ENCODE data around the gene KLK11. TPM values are rescaled to one million over a fixed set of nuclear protein-coding genes. Genes with fewer than 3 reads are reported as not detected.
A peak's percentile ranks its signal among the peaks of the same experiment; 100 is the strongest.

Gene KLK11
- total RNA-seq, 1 experiment from 2014 or later: not detected

GRCh38 chr19:51020988-51021651 lies 5.3 kb downstream of the KLK11 start:
- peak; percentile 74 for DNase-seq
- Histone ChIP-seq H3K36me3 (replicated peaks; ENCODE audit: control insufficient read depth, insufficient read depth, low read length) (no peaks in the 10 kb centered on the region), H3K4me3 (ENCODE audit: insufficient read depth, low read depth, low read length) (no peak overlapping the region), H3K27me3 (ENCODE audit: control insufficient read depth, insufficient read depth, low read length) (peaks cover 28% of the 10 kb centered on the region)

DNA sequence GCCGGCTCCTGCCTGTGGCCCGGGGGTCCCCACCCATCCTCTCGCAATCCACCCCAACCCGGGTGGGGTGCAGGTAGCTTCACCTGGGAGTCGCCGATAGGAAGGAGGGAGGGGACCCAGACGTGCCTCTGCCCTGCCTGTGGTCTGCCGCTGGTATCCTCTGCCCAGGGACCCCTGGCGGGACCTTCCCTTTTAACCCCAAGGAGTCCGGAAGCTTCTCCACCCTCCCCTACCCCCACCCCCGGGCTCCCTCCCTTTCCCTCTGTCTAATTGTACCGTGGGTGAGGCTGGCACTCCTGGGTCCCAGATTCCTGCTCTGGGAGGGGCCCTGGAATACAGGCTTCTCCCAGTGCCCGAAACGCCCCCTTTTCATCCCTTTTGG lies 6.9 kb downstream of the KLK11 start, which contains the start of gene KLK10:
KLK10 (minus strand) TSS at position 166 of the 382 bp plus-strand sequence. CDS start 579 bp downstream, outside the sequence.
- Histone ChIP-seq H3K27me3 (ENCODE audit: control insufficient read depth, insufficient read depth, low read length) (peaks cover 29% of the 10 kb centered on the region), H3K36me3 (replicated peaks; ENCODE audit: control insufficient read depth, insufficient read depth, low read length) (no peaks in the 10 kb centered on the region), H3K4me3 (ENCODE audit: insufficient read depth, low read depth, low read length) (peak within 1 kb of the TSS; percentile 57)
- peak; percentile 78 for DNase-seq

GRCh38 chr19:51018745-51019543 lies 7.5 kb downstream of the KLK11 start:
- Histone ChIP-seq H3K36me3 (replicated peaks; ENCODE audit: control insufficient read depth, insufficient read depth, low read length) (no peaks in the 10 kb centered on the region), H3K4me3 (ENCODE audit: insufficient read depth, low read depth, low read length) (peak overlapping the region; percentile 57), H3K27me3 (ENCODE audit: control insufficient read depth, insufficient read depth, low read length) (peaks cover 31% of the 10 kb centered on the region)
- DNase-seq: peak; percentile 90

DNA sequence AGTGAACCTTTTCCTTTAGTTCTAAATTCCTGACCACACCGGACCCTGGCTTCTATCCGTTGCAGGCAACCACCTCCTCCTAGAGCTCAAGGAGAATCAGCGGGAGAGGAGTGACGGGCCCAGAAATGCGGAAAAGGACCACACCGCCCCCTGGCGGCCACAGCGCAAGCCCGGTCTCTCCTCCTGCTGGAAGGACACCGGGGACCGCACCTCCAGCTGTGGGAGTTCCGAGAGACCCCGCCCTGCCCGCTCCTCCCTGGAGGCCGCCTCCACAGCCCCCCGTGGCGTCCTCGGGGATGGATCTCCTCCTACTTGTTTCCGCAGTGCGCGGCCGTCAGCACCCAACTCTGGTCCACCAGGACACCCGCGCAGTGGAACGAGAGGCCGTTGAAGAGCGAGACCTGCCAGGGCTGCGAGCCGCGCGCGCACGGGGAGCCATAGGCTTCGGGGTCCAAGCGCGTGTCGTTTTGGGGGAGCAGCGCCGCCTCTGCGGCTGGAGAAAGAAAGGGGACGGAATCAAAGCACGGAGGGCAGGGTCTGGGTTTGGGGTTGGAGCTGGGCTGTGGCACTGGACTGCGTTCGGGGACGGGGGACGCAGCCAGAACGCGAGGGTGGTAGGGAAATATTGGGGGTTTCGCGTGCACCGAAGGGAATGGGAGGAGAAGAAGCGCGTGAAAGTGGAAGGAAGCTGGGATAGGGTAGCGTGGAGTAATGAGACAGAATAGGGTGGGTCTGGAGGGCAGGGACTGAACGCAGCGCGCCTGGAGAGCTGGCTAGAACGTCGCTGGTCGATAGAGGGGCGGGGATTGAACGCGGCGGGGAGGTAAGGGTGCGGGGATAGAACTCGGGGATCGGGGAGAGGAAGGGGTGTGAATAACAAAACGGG lies 9.4 kb downstream of the KLK11 start:
- DNase-seq: peak; percentile 97
- Histone ChIP-seq H3K27me3 (ENCODE audit: control insufficient read depth, insufficient read depth, low read length) (peaks cover 31% of the 10 kb centered on the region), H3K36me3 (replicated peaks; ENCODE audit: control insufficient read depth, insufficient read depth, low read length) (no peaks in the 10 kb centered on the region), H3K4me3 (ENCODE audit: insufficient read depth, low read depth, low read length) (peak overlapping the region; percentile 63)

DNA sequence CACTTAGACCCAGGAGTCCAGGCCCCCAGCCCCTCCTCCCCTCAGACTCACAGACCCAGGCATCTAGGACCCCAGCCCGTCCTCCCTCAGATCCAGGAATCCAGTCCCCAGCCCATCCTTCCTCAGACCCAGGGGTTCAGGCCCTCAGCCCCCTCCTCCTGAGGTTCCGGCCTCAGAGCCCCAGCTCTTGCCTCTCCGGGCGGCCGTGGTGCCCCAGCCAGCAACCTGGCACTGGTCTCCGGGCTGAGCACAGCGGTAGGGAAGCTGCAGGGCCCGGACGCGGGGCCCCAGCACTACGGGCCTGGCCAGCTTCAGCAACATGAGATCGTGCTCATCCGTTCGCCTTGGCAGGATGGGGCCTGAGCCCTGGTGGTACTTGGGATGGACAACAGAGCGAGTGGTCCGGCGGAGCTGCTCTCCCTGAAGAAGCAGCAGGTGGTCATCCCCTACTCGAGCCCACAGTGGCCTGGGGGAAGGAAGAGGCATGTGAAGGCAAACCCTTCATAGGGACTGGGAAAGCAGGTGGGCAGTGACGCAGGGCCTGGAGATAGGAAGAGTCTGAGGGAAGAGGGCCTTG lies 10.6 kb downstream of the KLK11 start:
- Histone ChIP-seq H3K4me3 (ENCODE audit: insufficient read depth, low read depth, low read length) (no peak overlapping the region), H3K27me3 (ENCODE audit: control insufficient read depth, insufficient read depth, low read length) (peaks cover 31% of the 10 kb centered on the region), H3K36me3 (replicated peaks; ENCODE audit: control insufficient read depth, insufficient read depth, low read length) (no peaks in the 10 kb centered on the region)
- peak; percentile 37 for DNase-seq

DNA sequence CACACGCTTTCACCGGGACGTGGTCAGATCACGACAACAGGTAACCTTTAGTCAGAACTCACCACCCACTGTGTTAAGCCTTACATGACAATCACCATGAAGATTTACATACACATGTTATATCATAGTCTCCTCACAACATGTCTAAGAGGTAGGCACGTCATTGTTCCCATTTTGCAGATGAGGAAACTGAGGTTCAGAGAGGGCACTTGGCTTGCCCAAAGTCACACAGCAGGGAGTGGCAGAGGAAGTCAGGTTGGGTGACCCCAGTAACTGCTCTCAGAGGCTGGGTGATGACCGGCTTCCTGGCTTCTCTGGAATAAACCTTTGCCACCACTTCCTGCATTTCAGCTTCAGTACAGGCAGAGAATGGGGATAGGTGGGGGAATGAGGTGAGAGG lies 12.2 kb downstream of the KLK11 start:
- peaks cover 29% of the 10 kb centered on the region for H3K27me3 ChIP-seq (ENCODE audit: control insufficient read depth, insufficient read depth, low read length)
- DNase-seq: no peak
- H3K4me3 ChIP-seq (ENCODE audit: insufficient read depth, low read depth, low read length): no peak overlapping the region
- H3K36me3 ChIP-seq (replicated peaks; ENCODE audit: control insufficient read depth, insufficient read depth, low read length): no peaks in the 10 kb centered on the region

- Histone ChIP-seq H3K27me3 (ENCODE audit: control insufficient read depth, insufficient read depth, low read length) (peaks cover 18% of the 10 kb centered on the region), H3K4me3 (ENCODE audit: insufficient read depth, low read depth, low read length) (no peak overlapping the region), H3K36me3 (replicated peaks; ENCODE audit: control insufficient read depth, insufficient read depth, low read length) (no peaks in the 10 kb centered on the region)
- no peak for DNase-seq
Measured at GRCh38 chr19:51012661-51013190, 13.7 kb downstream of the KLK11 start.

DNA sequence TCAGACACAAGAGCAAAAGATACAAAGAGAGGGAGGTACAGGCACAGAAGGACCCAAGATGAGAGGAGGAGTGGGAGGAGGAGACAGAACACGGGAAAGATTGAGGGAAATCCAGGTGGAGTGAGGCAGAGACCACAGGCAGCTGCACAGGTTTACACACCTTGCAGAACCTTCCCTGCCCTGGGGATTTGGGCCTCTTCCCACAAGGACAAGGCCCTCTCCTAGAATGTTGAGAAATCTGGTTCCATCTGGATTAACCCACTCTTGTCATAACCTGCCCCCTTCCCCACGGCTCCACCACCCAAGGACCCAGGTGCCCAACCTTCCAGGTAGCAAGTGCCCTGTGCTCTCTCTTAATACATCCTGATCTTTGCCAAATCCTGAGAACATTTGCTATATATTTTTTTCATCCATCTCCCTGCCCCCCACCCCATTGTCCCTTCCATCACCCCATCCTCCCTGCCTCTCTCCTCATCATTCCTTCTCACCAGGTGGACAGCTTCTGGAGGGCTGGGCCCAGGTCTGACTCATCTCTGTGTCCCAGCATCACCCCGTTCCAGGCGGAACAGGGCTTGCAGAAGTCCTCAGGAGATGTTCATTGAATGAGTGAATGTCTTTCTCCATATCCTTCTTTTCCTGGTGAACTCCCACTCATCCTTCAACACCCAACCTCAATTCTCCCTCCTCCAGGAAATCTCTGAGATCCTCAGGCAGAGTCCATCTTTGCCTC lies 16.2 kb downstream of the KLK11 start:
- no peak for DNase-seq
- Histone ChIP-seq H3K36me3 (replicated peaks; ENCODE audit: control insufficient read depth, insufficient read depth, low read length) (no peaks in the 10 kb centered on the region), H3K4me3 (ENCODE audit: insufficient read depth, low read depth, low read length) (no peak overlapping the region), H3K27me3 (ENCODE audit: control insufficient read depth, insufficient read depth, low read length) (peaks cover 12% of the 10 kb centered on the region; the same call in 1 of the 2 replicates)

- H3K27me3 ChIP-seq (ENCODE audit: control insufficient read depth, insufficient read depth, low read length): peaks cover 12% of the 10 kb centered on the region; the same call in 1 of the 2 replicates
- H3K36me3 ChIP-seq (replicated peaks; ENCODE audit: control insufficient read depth, insufficient read depth, low read length): no peaks in the 10 kb centered on the region
- H3K4me3 ChIP-seq (ENCODE audit: insufficient read depth, low read depth, low read length): no peak overlapping the region
- DNase-seq: peak; percentile 29
Measured at GRCh38 chr19:51009061-51009891, 17.1 kb downstream of the KLK11 start.

- DNase-seq: no peak
Measured at GRCh38 chr19:51007488-51007887, 18.9 kb downstream of the KLK11 start.

DNA sequence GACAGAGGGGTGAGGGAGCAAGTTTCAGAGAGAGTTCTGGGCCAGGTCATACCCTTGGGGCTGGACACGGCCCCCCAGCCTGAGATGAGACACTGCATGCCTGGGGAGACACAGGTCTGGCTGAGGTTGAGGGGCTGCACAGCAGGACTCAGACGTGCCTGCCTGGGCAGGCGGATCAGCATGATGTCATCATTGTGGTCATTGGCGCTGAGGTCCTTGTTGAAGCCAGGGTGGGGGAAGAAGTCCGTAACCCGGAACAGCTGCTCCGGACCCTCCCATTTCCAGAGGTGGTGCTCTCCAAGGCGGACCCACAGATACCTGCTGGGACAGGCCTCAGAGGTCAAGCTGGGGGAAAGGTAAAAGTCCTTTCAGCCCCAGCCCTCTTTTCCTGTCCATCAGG lies 20.0 kb downstream of the KLK11 start:
- DNase-seq: peak; percentile 22
- H3K4me3 ChIP-seq (ENCODE audit: insufficient read depth, low read depth, low read length): no peak overlapping the region
- H3K36me3 ChIP-seq (replicated peaks; ENCODE audit: control insufficient read depth, insufficient read depth, low read length): no peaks in the 10 kb centered on the region
- H3K27me3 ChIP-seq (ENCODE audit: control insufficient read depth, insufficient read depth, low read length): peaks cover 10% of the 10 kb centered on the region; the same call in 1 of the 2 replicates

More at GRCh38 chr19:51007488-51007887, 18.9 kb downstream of the KLK11 start:
- Histone ChIP-seq H3K36me3 (replicated peaks; ENCODE audit: control insufficient read depth, insufficient read depth, low read length) (no peaks in the 10 kb centered on the region), H3K4me3 (ENCODE audit: insufficient read depth, low read depth, low read length) (no peak overlapping the region), H3K27me3 (ENCODE audit: control insufficient read depth, insufficient read depth, low read length) (peaks cover 10% of the 10 kb centered on the region; the same call in 1 of the 2 replicates)

- no peak for DNase-seq
- no peaks in the 10 kb centered on the region for H3K36me3 ChIP-seq (replicated peaks; ENCODE audit: control insufficient read depth, insufficient read depth, low read length)
- H3K4me3 ChIP-seq (ENCODE audit: insufficient read depth, low read depth, low read length): no peak overlapping the region
- H3K27me3 ChIP-seq (ENCODE audit: control insufficient read depth, insufficient read depth, low read length): peaks cover 15% of the 10 kb centered on the region; the same call in 1 of the 2 replicates
Measured at GRCh38 chr19:51005248-51005647, 21.2 kb downstream of the KLK11 start.

- peak; percentile 23 for DNase-seq
- Histone ChIP-seq H3K36me3 (replicated peaks; ENCODE audit: control insufficient read depth, insufficient read depth, low read length) (no peaks in the 10 kb centered on the region), H3K4me3 (ENCODE audit: insufficient read depth, low read depth, low read length) (no peak overlapping the region), H3K27me3 (ENCODE audit: control insufficient read depth, insufficient read depth, low read length) (peaks cover 10% of the 10 kb centered on the region; the same call in 1 of the 2 replicates)
Measured at GRCh38 chr19:51003316-51003715, 23.1 kb downstream of the KLK11 start.

Data from H7 (cell line).